ENCODE results near the gene RABEP1. TPM values are rescaled to one million over a fixed set of nuclear protein-coding genes. Genes with fewer than 3 reads are reported as not detected.
"Not testable (repeated sequence)": the region's sequence is repeated elsewhere in the genome, so short reads cannot be mapped to it uniquely, and the experiment has no call there.

The RABEP1 gene
- polyA plus RNA-seq, 4 donors, result 53.7 to 65.6 (median 61.4) TPM

DNA sequence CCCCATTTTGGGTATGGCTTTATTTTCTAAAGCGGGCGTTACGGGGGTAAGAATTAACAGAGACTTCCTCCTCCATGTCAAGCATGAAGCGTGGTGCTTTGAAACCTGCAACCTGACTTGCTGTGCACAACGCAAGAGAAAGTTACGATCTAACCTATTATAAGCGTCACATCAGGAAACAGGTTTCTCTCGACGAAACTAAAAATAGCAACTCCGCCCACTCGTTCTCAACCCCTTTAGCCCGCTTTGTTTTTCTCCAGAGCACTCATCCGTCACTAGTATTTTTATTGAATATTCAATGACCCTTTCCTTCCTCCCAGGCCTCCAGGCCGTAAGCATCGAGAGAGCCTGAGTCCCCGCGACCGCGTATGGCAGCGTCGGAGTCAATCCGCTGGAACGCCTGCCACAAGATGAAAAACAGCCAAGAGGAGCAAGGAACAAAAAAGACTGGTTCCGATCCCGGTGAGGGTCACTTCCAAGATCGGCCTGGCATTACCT lies 136.8 kb downstream of the RABEP1 start:
- peak in 3 of 4 donors; percentile 44 to 55 (median 44) for DNase-seq (ENCODE audit: low read depth in 4 of 4, low spot score in 3 of 4)

DNA sequence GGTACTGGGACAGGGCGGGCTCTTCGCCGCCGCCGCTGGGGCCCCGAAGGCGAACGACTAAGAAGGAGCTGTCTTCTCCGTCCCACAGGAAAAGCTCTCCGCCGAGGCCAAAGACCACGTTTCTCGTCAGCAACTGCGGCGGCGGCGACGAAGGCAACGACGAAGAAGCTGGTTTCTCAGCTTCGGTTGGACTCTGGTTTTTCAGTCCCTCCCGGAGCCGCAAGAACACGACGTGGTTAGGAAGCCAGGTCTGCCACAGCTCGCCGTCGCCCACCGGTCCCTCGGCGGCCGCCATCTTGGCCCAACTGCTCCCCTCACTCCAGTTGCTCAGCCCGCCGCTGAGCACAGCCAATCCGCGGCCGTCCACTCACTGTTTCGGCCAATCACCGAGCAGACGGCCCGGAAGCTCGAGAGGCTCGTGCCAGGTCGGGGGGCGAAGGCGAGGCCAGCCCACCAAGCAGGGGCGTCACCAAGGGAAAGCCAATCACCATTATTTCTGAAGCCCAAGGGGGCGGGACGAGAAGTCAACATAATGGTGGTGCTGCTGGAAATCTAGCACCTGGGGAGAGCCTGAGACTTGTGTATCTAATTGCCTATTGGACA lies 137.4 kb downstream of the RABEP1 start, which contains the start of gene NUP88:
TSS of gene NUP88 (minus strand) at position 307 of the 603 bp plus-strand sequence. CDS start at position 295, 12 bp downstream.
- peak; percentile 90 to 97 (median 97) for DNase-seq (ENCODE audit: low read depth in 4 of 4, low spot score in 3 of 4)

DNA sequence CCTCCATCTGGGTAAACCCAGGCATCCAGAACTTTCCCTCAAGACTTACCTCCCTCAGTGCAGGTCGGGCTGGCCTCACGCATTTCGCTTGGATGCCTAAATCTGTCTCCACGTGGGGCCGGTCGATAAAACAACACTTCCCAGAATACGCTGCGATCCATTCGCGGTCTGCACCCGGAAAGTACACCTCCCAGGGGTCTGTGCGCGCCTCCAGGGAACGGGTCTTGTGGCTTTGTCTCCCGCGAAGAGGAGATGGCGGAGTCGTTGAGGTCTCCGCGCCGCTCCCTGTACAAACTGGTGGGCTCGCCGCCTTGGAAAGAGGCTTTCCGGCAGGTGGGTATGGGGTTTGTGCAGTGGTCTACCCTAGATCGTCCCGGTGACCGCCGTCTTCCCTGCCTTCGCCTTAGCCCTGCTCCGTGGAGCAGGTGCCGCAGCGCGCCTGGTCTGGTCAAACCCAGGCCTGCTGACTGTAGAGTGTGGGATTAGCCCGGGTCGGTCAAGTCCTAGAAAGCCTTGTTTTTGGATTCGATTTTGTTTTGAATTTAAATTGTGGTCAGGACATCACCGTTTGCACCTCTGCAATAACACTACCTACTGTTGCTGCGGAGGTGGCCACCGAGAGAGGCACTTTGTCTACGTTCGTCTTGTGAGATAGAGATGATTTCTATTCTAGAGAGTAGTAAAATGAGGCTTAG lies 138.0 kb downstream of the RABEP1 start, which contains the start of gene RPAIN:
TSS of gene RPAIN (plus strand) at position 224 of the 695 bp plus-strand sequence. CDS start at position 253, 29 bp downstream.
- DNase-seq (ENCODE audit: low read depth in 4 of 4, low spot score in 3 of 4), result peak in 3 of 4 donors; percentile 20 to 90 (median 89)

DNA sequence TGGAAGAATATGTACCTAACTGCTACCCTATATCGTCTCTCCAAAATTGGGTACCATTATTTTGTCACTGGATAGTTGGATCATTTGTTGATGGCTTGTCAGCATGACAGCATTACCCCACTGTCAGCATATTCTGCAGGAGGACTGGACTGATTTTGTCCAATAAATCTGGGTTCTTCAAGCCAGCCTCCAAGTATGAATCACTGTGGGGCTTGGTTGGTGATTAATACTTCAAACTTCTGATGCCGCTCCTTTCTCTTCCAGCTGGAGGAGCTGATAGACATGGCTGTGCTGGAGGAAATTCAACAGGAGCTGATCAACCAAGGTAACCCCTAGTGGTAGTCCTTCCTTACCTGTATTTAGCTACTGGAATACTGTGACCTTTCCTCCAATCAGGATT lies 140.4 kb downstream of the RABEP1 start:
- DNase-seq (ENCODE audit: low read depth in 4 of 4, low spot score in 3 of 4), result no peak

DNA sequence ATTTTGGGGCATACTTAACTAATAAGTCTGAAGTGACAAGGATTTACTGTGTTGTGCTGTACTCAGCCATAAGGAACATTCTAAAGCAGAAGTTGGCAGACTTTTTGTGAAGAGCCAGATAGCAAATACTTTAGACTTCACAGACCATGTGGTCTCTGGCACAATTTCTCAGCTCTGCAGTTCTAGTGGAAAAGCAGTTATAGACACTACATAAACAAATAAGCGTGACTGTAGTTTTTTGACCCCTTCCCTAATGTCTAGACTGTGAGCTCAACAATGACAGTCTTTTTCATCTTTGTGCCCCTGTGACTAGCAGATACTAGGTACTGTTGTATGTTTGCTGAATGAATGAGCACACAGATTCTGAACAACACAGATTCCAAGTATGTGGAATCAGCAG lies 142.8 kb downstream of the RABEP1 start:
- DNase-seq (ENCODE audit: low read depth in 4 of 4, low spot score in 3 of 4), result no peak

DNA sequence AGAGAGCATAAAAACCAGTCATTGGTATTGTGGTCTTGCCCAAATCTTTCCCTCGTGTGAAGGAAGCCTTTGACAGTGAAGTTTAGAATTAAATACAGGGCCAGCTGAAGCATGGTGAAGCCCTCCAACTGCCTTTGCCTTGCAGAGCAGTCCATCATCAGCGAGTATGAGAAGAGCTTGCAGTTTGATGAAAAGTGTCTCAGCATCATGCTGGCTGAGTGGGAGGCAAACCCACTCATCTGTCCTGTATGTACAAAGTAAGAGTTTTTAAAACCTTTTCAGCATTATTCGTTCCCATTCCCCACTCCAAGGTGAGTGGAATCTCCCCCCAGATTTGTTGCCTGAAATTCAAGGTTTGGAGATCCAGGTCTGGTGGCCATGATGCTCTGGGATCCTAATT lies 143.7 kb downstream of the RABEP1 start:
- DNase-seq (ENCODE audit: low read depth in 4 of 4, low spot score in 3 of 4), result no peak

DNA sequence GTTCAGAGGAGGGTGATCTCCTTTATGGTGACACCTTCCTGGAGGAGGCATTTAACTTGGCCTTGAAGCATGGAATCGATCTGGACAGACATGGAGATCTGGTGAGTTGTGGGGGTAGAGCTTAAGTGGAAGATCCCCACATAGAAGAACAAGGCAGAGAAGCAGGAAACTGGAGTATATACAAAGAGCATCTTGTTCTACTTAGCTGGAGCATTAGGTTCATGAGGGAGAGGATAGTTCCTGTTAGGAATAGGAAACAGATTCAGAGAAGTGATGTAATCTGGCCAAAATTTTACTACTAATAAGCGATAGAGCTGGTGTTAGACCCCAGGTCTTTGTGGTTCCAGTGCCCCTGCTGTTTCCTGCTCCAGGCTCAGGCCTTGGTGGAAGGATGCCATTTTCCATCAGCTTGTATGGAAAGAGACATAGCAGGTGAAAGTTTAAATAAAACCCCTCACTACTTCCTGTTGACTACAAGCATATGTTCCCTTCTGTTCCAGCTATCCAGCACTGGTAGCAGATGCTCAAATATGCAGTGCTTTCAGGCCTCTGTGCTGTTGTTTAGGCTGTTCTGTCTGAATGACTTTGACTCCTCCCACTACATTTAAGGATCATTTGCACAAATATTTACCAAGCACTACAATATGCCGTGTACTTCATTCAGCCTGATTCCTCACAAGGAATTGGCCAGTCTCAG lies 147.3 kb downstream of the RABEP1 start:
- DNase-seq (ENCODE audit: low read depth in 4 of 4, low spot score in 3 of 4), result no peak

DNA sequence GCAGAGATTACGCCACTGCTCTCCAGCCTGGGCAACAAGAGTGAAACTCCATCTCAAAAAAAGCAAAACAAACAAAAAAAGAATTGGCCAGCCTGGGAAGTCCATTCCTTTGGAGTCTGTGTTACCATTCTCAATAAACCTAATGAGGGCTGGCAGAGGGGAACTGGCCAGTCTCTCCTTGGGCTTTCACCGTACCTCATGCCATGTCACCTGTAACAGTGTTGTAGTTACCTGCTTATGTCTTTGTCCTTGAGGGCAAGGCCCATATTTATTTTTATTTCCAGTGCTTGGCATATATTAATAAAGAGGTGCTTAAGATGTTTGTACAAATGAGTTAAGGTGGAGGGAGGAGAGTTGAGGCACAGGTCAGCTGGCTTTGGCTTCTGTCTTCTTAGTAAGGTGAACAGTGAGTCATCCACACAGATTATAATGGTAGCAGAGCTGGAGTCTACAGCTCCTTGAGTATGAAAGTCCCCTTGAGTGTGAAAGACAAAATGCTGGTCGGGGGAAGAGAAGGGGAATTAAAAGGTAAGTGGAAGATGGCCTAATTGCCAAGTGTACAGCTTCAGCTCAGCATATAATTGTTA lies 148.4 kb downstream of the RABEP1 start:
- no peak for DNase-seq (ENCODE audit: low read depth in 4 of 4, low spot score in 3 of 4)

DNA sequence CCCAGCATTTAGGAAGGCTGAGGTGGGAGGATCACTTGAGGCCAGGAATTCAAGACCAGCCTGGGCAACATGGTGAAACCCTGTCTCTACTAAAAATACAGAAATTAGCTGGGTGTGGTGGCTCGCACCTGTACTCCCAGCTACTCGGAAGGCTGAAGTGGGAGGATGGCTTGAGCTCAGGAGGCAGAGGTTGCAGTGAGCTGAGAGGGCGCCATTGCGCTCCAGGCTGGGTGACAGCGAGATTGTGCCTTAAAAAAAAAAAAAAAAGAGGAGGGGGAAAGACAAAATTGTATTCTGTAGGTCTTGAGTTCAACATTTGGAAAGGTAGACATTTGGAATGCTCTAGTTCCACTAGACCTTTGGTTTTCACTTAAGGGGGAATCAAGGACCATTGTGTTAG lies 149.2 kb downstream of the RABEP1 start:
- DNase-seq (ENCODE audit: low read depth in 4 of 4, low spot score in 3 of 4), result not testable (repeated sequence)

DNA sequence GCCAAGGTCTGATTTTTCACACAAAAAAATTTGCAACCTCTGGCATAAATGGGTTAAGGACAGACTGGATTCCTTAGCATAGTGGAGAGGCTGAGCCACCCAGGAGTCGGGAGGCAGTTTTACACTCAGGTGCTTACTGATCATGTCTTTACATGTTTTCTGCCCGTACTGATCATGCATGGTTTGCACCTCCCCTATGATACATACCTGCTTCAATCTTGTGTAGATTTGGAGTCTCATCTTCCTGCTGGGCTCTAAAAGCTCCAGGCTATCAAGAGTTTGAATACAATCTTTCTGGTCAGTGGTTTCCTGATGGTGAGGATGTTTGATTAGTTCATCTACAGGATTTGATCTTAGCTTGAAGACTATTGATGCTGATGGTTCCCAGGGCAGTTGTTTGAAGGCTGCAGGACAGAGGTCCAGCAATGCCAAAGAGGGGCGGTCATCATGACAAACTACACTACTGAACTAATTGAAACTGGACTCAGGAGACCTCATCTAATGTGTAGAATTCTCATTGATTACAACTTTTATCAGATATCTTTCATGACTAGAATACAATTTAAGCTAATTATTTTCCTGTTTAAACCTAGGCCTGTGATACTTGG lies 150.0 kb downstream of the RABEP1 start:
- DNase-seq (ENCODE audit: low read depth in 4 of 4, low spot score in 3 of 4), result no peak

DNA sequence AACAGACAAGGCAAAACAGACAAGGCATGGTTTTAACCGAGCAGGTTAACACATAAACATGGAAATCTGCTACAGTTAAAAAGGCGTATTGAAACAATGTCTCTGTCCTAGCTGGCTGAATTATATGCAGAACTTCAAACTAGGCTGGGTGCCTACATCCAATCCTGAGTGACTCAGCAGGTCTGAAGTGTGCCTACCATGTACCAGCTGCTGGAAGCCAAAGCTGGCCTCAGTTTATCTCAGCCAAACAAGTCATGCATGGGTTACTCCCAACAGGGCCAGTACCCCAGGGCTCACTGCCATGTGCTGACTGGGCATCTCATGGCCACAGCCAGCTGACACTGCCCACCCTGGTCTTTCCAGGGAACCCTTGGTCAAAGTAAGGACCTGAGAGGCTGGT lies 152.9 kb downstream of the RABEP1 start:
- no peak for DNase-seq (ENCODE audit: low read depth in 4 of 4, low spot score in 3 of 4)

Other genes with a start within 250 kb of the RABEP1 start
- gene SLC52A1, start 246.9 kb upstream of the RABEP1 start, polyA plus RNA-seq (ENCODE audit: insufficient read length in 4 of 4), result under 1 TPM; 0.21 to 0.43 (median 0.26) TPM
- gene ZFP3, start 203.8 kb upstream of the RABEP1 start, polyA plus RNA-seq (ENCODE audit: insufficient read length in 4 of 4), result 10 to 100 TPM; 11.9 to 16.8 (median 15.7) TPM
- 10 to 100 TPM; 20.1 to 37.8 (median 22.0) TPM for gene ZNF232, start 170.4 kb upstream of the RABEP1 start, polyA plus RNA-seq (ENCODE audit: insufficient read length in 4 of 4)
- gene USP6, start 166.3 kb upstream of the RABEP1 start, polyA plus RNA-seq (ENCODE audit: insufficient read length in 4 of 4), result 1 to 10 TPM; 3.2 to 8.4 (median 4.0) TPM
- gene ZNF594, start 90.4 kb upstream of the RABEP1 start, polyA plus RNA-seq (ENCODE audit: insufficient read length in 4 of 4), result 10 to 100 TPM; 17.3 to 23.5 (median 22.5) TPM
- gene SCIMP, start 47.4 kb upstream of the RABEP1 start, polyA plus RNA-seq (ENCODE audit: insufficient read length in 4 of 4), result 1 to 10 TPM; 1.2 to 1.8 (median 1.4) TPM
- gene NUP88, start 137.4 kb downstream of the RABEP1 start, polyA plus RNA-seq (ENCODE audit: insufficient read length in 4 of 4), result 10 to 100 TPM; 65.9 to 71.2 (median 68.6) TPM
- 10 to 100 TPM; 55.6 to 64.4 (median 61.3) TPM for gene RPAIN, start 137.9 kb downstream of the RABEP1 start, polyA plus RNA-seq (ENCODE audit: insufficient read length in 4 of 4)
- 100 to 1,000 TPM; 157 to 179 (median 170) TPM for gene C1QBP, start 156.9 kb downstream of the RABEP1 start, polyA plus RNA-seq (ENCODE audit: insufficient read length in 4 of 4)
- 10 to 100 TPM; 17.2 to 19.0 (median 18.3) TPM for gene DHX33, start 186.7 kb downstream of the RABEP1 start, polyA plus RNA-seq (ENCODE audit: insufficient read length in 4 of 4)
- gene DERL2, start 203.9 kb downstream of the RABEP1 start, polyA plus RNA-seq (ENCODE audit: insufficient read length in 4 of 4), result 10 to 100 TPM; 84.9 to 94.7 (median 86.9) TPM
- 10 to 100 TPM; 30.6 to 43.4 (median 36.4) TPM for gene MIS12, start 204.3 kb downstream of the RABEP1 start, polyA plus RNA-seq (ENCODE audit: insufficient read length in 4 of 4)

Data from right renal pelvis (tissue), 4 donors.